ENCODE measurements around the gene ADAM22. TPM values are rescaled to one million over a fixed set of nuclear protein-coding genes. Genes with fewer than 3 reads are reported as not detected.

Gene ADAM22
- total and polyA plus RNA-seq, 2 donors = 2.9 to 32.5 TPM

GRCh38 chr7:88083883-88084282, 149.8 kb downstream of the ADAM22 start:
- Histone ChIP-seq H3K27ac (ENCODE audit: low read depth) (no peak overlapping the region), H3K36me3 (ENCODE audit: insufficient read depth) (no peaks in the 10 kb centered on the region), H3K4me3 (ENCODE audit: low read depth, low read length) (no peak overlapping the region), H3K4me1 (ENCODE audit: insufficient read depth) (no peaks in the 10 kb centered on the region)
- no peak for DNase-seq (ENCODE audit: extremely low spot score)
- 49% methylated on average over 2 of the region's 2 CpGs for WGBS

- Histone ChIP-seq H3K4me1 (ENCODE audit: insufficient read depth) (no peaks in the 10 kb centered on the region), H3K27ac (ENCODE audit: low read depth) (no peak overlapping the region), H3K36me3 (ENCODE audit: insufficient read depth) (no peaks in the 10 kb centered on the region), H3K4me3 (ENCODE audit: low read depth, low read length) (no peak overlapping the region)
- DNase-seq (ENCODE audit: extremely low spot score) = no peak
- WGBS = 25% methylated on average over 1 of the region's 1 CpG
Observed at GRCh38 chr7:88089561-88089960, 155.5 kb downstream of the ADAM22 start.

- no peak for DNase-seq (ENCODE audit: extremely low spot score)
- Histone ChIP-seq H3K4me3 (ENCODE audit: low read depth, low read length) (no peak overlapping the region), H3K27ac (ENCODE audit: low read depth) (no peak overlapping the region), H3K36me3 (ENCODE audit: insufficient read depth) (no peaks in the 10 kb centered on the region), H3K4me1 (ENCODE audit: insufficient read depth) (no peaks in the 10 kb centered on the region)
- WGBS = 83% methylated on average over 1 of the region's 1 CpG
Observed at GRCh38 chr7:88090240-88090639, 156.2 kb downstream of the ADAM22 start.

GRCh38 chr7:88090671-88091070, 156.6 kb downstream of the ADAM22 start:
- no peaks in the 10 kb centered on the region for H3K36me3 ChIP-seq (ENCODE audit: insufficient read depth)
- no peak for DNase-seq (ENCODE audit: extremely low spot score)
- H3K27ac ChIP-seq (ENCODE audit: low read depth) = no peak overlapping the region
- no peaks in the 10 kb centered on the region for H3K4me1 ChIP-seq (ENCODE audit: insufficient read depth)
- no peak overlapping the region for H3K4me3 ChIP-seq (ENCODE audit: low read depth, low read length)
- 34% methylated on average over 2 of the region's 2 CpGs for WGBS

GRCh38 chr7:88091988-88092675, 158.1 kb downstream of the ADAM22 start:
- Histone ChIP-seq H3K27ac (ENCODE audit: low read depth) (no peak overlapping the region), H3K4me3 (ENCODE audit: low read depth, low read length) (no peak overlapping the region), H3K4me1 (ENCODE audit: insufficient read depth) (no peaks in the 10 kb centered on the region), H3K36me3 (ENCODE audit: insufficient read depth) (no peaks in the 10 kb centered on the region)
- WGBS = 70% methylated on average over 3 of the region's 3 CpGs
- no peak for DNase-seq (ENCODE audit: extremely low spot score)

GRCh38 chr7:88092676-88092999, 158.6 kb downstream of the ADAM22 start:
- Histone ChIP-seq H3K27ac (ENCODE audit: low read depth) (no peak overlapping the region), H3K4me1 (ENCODE audit: insufficient read depth) (no peaks in the 10 kb centered on the region), H3K4me3 (ENCODE audit: low read depth, low read length) (no peak overlapping the region), H3K36me3 (ENCODE audit: insufficient read depth) (no peaks in the 10 kb centered on the region)
- no peak for DNase-seq (ENCODE audit: extremely low spot score)

- Histone ChIP-seq H3K4me3 (ENCODE audit: low read depth, low read length) (no peak overlapping the region), H3K36me3 (ENCODE audit: insufficient read depth) (no peaks in the 10 kb centered on the region), H3K4me1 (ENCODE audit: insufficient read depth) (no peaks in the 10 kb centered on the region), H3K27ac (ENCODE audit: low read depth) (no peak overlapping the region)
- 93% methylated on average over 1 of the region's 1 CpG for WGBS
- DNase-seq (ENCODE audit: extremely low spot score) = no peak
Observed at GRCh38 chr7:88101769-88102168, 167.7 kb downstream of the ADAM22 start.

- H3K4me1 ChIP-seq (ENCODE audit: insufficient read depth) = no peaks in the 10 kb centered on the region
- H3K27ac ChIP-seq (ENCODE audit: low read depth) = no peak overlapping the region
- WGBS = 28% methylated on average over 1 of the region's 1 CpG
- no peak overlapping the region for H3K4me3 ChIP-seq (ENCODE audit: low read depth, low read length)
- no peak for DNase-seq (ENCODE audit: extremely low spot score)
- no peaks in the 10 kb centered on the region for H3K36me3 ChIP-seq (ENCODE audit: insufficient read depth)
Observed at GRCh38 chr7:88102675-88103074, 168.6 kb downstream of the ADAM22 start.

- Histone ChIP-seq H3K4me3 (ENCODE audit: low read depth, low read length) (no peak overlapping the region), H3K4me1 (ENCODE audit: insufficient read depth) (no peaks in the 10 kb centered on the region), H3K27ac (ENCODE audit: low read depth) (no peak overlapping the region), H3K36me3 (ENCODE audit: insufficient read depth) (no peaks in the 10 kb centered on the region)
- DNase-seq (ENCODE audit: extremely low spot score) = no peak
- 64% methylated on average over 2 of the region's 2 CpGs for WGBS
Observed at GRCh38 chr7:88104732-88105131, 170.7 kb downstream of the ADAM22 start.

GRCh38 chr7:88105231-88105630, 171.2 kb downstream of the ADAM22 start:
- Histone ChIP-seq H3K4me3 (ENCODE audit: low read depth, low read length) (no peak overlapping the region), H3K4me1 (ENCODE audit: insufficient read depth) (no peaks in the 10 kb centered on the region), H3K27ac (ENCODE audit: low read depth) (no peak overlapping the region), H3K36me3 (ENCODE audit: insufficient read depth) (no peaks in the 10 kb centered on the region)
- WGBS = 88% methylated on average over 3 of the region's 3 CpGs
- DNase-seq (ENCODE audit: extremely low spot score) = no peak

GRCh38 chr7:88106434-88106833, 172.4 kb downstream of the ADAM22 start:
- 63% methylated on average over 4 of the region's 4 CpGs for WGBS
- H3K4me3 ChIP-seq (ENCODE audit: low read depth, low read length) = no peak overlapping the region
- no peaks in the 10 kb centered on the region for H3K4me1 ChIP-seq (ENCODE audit: insufficient read depth)
- H3K36me3 ChIP-seq (ENCODE audit: insufficient read depth) = no peaks in the 10 kb centered on the region
- no peak overlapping the region for H3K27ac ChIP-seq (ENCODE audit: low read depth)
- no peak for DNase-seq (ENCODE audit: extremely low spot score)

GRCh38 chr7:88109612-88110011, 175.6 kb downstream of the ADAM22 start:
- H3K36me3 ChIP-seq (ENCODE audit: insufficient read depth) = no peaks in the 10 kb centered on the region
- no peak overlapping the region for H3K4me3 ChIP-seq (ENCODE audit: low read depth, low read length)
- no peak overlapping the region for H3K27ac ChIP-seq (ENCODE audit: low read depth)
- DNase-seq (ENCODE audit: extremely low spot score) = no peak
- 84% methylated on average over 3 of the region's 3 CpGs for WGBS
- H3K4me1 ChIP-seq (ENCODE audit: insufficient read depth) = no peaks in the 10 kb centered on the region

- Histone ChIP-seq H3K36me3 (ENCODE audit: insufficient read depth) (no peaks in the 10 kb centered on the region), H3K4me3 (ENCODE audit: low read depth, low read length) (no peak overlapping the region), H3K4me1 (ENCODE audit: insufficient read depth) (no peaks in the 10 kb centered on the region), H3K27ac (ENCODE audit: low read depth) (no peak overlapping the region)
- WGBS = 15% methylated on average over 4 of the region's 4 CpGs
- peak; percentile 37 for DNase-seq (ENCODE audit: extremely low spot score)
Observed at GRCh38 chr7:88111140-88111743, 177.2 kb downstream of the ADAM22 start.

- peak; percentile 20 for DNase-seq (ENCODE audit: extremely low spot score)
- Histone ChIP-seq H3K36me3 (ENCODE audit: insufficient read depth) (no peaks in the 10 kb centered on the region), H3K27ac (ENCODE audit: low read depth) (no peak overlapping the region), H3K4me3 (ENCODE audit: low read depth, low read length) (no peak overlapping the region), H3K4me1 (ENCODE audit: insufficient read depth) (peaks cover 1% of the 10 kb centered on the region)
- 23% methylated on average over 2 of the region's 2 CpGs for WGBS
Observed at GRCh38 chr7:88111954-88112471, 178.0 kb downstream of the ADAM22 start.

Measured in urinary bladder (tissue), 4 donors.